T-helper 9 cell (primary cell): ENCODE results near the gene METTL15.
"Not testable (repeated sequence)": the region's sequence is repeated elsewhere in the genome, so short reads cannot be mapped to it uniquely, and the experiment has no call there.

ENCODE experiments used
- DNase-seq: peaks from one replicate; pipeline ENCODE4 v3.0.0-alpha.2; 2020

METTL15 gene

GRCh38 chr11:28303477-28304191 is 195.4 kb downstream of the METTL15 start:
- DNase-seq, result no peak

- no peak for DNase-seq
These were observed 207.3 kb downstream of the METTL15 start for GRCh38 chr11:28315440-28315839.

GRCh38 chr11:28318871-28319270 is 210.7 kb downstream of the METTL15 start:
- no peak for DNase-seq

GRCh38 chr11:28323621-28324020 is 215.4 kb downstream of the METTL15 start:
- DNase-seq, result no peak

DNA sequence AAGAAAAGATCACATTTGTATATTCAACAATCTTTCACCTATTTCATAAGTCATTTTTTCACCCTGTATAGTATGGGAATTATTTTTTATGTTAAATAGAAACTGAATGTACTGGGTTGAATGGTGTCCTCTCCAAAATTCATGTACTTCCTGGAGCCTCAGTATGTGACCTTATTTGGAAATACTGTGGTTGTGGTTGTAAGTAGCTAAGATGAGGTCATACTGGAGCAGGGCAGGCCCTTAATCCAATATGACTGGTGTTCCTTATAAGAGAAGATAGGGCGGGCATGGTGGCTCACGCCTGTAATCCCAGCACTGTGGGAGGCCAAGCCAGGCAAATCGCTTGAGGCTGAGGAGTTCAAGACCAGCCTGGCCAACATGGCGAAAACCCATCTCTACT is 224.2 kb downstream of the METTL15 start:
- DNase-seq, result not testable (repeated sequence)

DNA sequence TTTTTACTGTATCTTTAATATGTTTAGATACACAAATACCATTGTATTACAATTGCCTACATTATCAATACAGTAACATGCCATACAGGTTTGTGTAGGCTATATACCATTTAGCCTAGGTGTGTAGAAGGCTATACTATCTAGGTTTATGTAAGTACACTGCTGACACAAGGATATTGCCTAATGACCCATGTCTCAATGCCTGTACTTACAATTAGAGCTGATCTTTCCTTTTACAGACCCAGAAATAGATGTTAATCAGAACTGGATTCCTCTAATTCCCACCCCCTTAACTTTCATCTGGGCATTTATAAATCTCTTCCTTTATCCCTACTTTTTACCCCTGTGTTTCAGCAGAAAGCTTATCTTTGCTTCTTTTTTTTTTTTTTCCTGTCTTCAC is 229.5 kb downstream of the METTL15 start:
- DNase-seq, result no peak

- DNase-seq, result no peak
These were observed 230.2 kb downstream of the METTL15 start for GRCh38 chr11:28338371-28338770.

DNA sequence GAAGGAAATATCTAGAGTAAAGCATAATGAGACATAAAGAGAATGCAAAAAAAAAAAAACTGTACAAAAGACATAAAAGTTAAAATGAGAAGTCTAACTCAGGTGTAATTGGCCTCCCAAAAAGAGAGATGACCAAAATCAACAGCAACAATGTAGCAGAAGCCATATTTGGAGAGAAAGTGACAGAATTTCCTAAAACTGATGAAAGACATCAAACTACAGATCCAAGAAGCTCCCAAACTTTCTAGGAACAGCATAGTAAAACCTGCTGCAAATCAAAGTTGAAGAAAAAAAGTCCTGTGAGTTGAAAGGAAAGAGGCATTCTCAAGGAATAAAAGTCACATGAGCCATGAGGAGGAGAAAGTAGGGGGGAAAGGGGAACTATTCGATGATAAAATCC is 231.3 kb downstream of the METTL15 start:
- DNase-seq, result no peak

GRCh38 chr11:28342716-28343115 is 234.5 kb downstream of the METTL15 start:
- no peak for DNase-seq

DNA sequence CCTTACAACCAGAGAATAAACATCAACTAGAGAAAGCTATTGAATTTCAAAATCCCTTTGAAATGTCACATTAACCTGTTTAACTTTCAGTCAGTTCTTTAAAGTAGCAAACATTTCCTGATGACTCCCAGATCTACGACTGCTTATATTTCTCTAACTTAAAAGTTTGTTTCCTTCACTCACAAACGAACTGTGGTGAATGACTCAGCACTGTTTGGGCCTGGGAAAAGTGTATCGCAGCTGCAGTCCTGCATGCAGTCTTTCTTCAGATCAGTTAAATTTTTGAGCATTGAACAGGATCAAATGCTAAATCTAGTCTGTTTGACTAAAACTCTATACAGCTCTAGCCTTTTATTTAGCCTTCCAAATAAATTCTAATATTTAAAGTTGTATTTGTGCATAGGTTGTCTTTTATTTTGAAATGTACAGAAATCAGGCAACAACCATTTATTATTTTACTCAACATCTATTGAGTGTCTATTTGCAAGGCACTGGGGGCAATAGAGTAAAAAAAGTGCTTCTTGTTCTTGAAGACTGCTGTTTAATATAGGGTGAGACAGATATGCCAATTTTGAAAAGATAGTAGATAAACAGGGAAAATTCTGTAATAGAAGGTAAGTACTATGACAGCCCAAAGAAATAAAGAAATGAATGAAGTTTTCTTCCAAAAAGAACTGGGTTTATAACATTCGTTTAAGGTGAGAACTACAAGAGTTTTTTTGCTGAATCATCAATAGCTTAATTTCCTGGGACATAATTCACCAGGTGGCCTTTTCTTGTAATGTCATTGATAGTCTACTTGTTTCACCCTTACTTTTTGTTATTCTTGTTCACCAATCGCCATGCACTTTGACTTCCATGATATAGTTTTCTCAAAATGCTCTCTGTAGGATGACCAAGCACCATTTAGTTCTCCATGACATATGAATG is 235.4 kb downstream of the METTL15 start:
- no peak for DNase-seq

DNA sequence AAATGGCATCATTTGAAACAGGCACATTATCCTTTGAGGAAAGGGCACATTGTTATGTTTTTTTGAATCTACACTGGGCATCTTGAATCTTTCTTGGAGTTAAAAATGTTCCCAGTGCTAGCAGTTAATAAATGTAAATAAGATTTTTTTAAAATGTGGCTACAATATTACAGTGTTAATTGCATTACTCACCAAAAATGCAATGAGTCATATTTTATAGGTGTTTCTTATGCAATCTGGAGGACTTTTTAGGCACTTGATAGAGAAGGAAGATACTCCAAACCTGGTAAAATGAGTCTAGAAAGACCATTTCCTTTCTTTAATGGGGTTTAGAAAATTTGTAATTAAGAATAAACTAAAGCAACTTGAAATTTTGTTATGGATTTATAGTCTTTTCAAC is 238.0 kb downstream of the METTL15 start:
- no peak for DNase-seq

DNA sequence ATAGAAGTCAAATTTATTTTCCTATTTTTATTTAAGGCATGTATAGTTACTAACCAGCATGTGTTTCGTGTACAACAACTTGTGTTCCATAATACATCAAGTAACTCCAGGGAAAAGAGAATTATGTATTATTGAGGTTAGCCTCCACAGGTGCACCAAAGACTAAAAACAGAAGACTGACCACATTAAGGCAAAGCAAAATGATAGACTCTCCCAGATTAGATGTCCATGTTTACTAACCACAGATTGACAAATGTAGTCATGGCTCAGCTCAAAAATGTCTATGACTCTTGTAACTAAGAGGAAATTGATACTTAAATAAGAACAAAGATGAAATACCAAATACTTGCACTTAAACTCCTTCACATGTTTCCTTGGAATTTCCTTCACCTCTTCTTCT is 238.5 kb downstream of the METTL15 start:
- no peak for DNase-seq

DNA sequence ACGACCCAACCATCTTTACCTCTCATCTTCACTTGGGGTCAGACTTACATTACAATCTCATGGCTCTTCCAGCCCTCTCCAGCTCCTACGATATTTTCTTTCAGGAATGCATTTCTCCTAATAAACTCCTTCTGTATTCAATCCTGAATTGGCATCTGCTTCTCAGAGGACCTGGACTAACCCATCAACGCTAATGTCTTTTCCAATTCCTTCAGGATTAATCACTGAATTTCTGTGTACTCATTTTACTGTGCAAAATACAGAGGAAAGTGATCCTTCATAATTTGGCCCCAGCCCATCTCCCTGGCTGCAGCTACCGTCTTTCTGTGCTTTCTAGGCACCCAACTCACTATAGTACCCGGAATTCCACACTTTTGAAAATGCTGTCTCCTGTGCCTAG is 239.2 kb downstream of the METTL15 start:
- no peak for DNase-seq

DNA sequence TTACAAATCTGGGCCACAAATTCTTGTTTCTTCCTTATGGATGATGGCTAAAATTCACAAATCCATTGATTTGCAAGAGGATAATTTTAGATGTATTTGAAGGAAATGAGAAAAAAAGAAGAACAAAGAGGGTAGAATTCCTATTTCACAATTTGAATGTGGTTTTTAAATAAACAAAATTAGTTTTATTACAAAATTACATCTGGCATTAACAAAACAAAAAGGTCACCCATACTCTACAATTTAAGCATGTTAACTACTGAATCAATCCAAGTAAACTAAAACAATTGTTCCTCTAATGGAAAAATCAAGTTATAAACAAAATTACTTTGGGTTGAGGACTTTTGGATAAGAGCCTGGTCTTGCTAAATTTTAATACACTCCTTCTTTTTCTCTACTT is 242.0 kb downstream of the METTL15 start:
- no peak for DNase-seq

DNA sequence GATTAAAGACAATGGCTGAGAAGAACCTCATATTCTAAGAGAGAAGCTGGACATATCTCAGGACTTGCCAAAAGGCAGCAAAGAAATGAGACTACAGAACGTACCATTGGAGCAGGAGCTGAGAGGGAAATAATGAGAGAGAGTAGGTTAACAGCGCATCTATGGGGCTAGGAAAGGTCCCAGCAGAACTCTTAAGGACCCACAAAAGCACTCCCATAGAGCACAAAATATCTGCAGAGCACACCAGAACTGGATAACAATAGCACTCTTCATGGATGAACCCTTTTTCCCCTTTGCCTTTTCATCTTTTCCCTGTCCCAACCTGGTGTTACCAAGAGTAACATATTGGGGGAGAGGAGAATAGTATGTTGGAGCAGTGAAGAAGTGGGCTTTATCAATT is 245.8 kb downstream of the METTL15 start:
- no peak for DNase-seq

DNA sequence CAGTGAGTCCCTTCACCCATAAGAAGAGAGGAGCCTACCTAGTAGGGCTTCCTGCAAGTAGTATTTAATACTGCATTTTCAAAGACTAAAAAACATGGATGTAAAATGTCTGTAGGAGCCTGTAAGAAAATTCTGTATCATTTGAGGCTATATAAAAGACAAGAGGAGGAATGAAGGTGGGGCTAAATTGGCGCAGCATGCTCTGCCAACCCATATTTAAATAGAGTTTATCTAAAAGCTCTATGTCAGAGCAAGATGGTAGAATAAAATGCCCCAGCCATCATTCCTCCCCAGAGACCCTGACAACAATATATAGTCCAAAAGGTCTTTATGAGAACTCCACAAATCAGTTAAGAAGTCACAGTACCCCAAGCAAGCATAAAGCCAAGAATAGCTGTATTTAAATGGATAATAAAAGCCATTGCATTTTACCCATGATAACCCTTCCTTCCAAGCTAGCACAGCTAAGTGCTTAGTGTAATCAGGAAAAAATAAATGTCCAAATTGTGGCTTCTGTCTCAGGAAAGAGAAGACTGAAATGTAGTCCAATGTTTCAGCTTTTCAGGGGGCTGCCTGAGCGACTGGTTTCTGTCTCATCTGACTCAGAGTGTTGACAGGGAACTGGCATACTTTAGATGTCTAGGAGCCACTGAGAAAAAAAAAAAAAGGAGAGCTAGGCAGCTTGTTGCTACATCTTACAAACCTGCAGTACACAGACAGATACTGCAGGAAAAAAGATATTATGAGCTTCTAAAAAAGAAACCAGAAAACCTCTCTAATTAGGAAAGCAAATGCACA is 258.6 kb downstream of the METTL15 start:
- no peak for DNase-seq

GRCh38 chr11:28378095-28378494 is 269.9 kb downstream of the METTL15 start:
- DNase-seq, result not testable (repeated sequence)
